Duodenal mucosa (tissue), 2 donors: Measurements from ENCODE around the gene TRPC1.

Experiments
- H3K27ac ChIP-seq: one replicate; pipeline ENCODE4 v1.7.0; 2013; ENCODE audit warnings: low read depth, low read length
- H3K27me3 ChIP-seq, 2 donors: one replicate each; pipeline ENCODE4 v1.7.0; 2013; ENCODE audit warnings: low read length in 2 of 2, control low read depth in 1 of 2; ENCODE audit not compliant: insufficient read depth in 2 of 2, control insufficient read depth in 1 of 2
- H3K36me3 ChIP-seq, 2 donors: one replicate each; pipeline ENCODE4 v1.7.0; 2013; ENCODE audit warnings: low read length in 2 of 2, control low read depth in 1 of 2; ENCODE audit not compliant: insufficient read depth in 2 of 2, control insufficient read depth in 1 of 2
- H3K4me1 ChIP-seq, 2 donors: one replicate each; pipeline ENCODE4 v1.7.0; 2013; ENCODE audit warnings: low read length in 2 of 2, control low read depth in 1 of 2; ENCODE audit not compliant: insufficient read depth in 2 of 2, control insufficient read depth in 1 of 2
- H3K4me3 ChIP-seq, 2 donors: one replicate each; pipeline ENCODE4 v1.7.0; 2013; ENCODE audit warnings: low read length in 2 of 2, low read depth in 1 of 2
- H3K9ac ChIP-seq, 2 donors: one replicate each; pipeline ENCODE4 v1.7.0; 2013; ENCODE audit warnings: low read length in 2 of 2, low read depth in 1 of 2
- H3K9me3 ChIP-seq, 2 donors: one replicate each; pipeline ENCODE4 v1.7.0; 2013; ENCODE audit warnings: low read length in 2 of 2, control low read depth in 1 of 2; ENCODE audit not compliant: control insufficient read depth in 1 of 2

The TRPC1 gene

DNA sequence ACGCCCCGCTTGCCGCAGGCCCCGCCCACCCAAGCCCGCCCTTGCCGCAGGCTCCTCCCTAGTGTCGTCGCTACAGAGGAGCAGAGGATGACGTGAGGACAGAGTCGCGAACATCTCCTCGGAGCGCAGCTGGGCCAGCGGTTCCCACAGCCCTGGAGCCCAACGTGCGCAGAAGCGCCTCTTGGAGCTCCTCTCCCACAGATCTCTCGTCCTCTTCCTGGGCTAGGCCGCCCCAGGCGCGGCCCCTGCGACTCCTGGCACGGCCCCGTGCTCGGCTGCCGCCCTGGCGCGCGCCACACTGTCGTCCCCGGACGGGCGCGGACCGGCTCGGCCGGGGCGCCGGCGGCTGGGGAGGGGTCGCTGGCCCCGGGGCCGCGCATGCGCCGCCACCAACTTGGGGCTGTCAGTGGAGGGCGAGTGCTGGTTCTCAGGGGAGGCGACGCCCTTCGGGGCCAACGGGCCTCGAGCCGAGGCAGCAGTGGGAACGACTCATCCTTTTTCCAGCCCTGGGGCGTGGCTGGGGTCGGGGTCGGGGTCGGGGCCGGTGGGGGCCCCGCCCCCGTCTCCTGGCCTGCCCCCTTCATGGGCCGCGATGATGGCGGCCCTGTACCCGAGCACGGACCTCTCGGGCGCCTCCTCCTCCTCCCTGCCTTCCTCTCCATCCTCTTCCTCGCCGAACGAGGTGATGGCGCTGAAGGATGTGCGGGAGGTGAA, at the start of gene TRPC1:
TRPC1 (plus strand) TSS at position 67 of the 714 bp plus-strand sequence; CDS start at position 593, 526 bp downstream.
- Histone ChIP-seq H3K27me3 (peaks cover 8 to 15% of the 10 kb centered on the region in 2 donors), H3K4me1 (peaks cover 8% of the 10 kb centered on the region in 2 donors), H3K27ac (peak within 1 kb of the TSS; percentile 70), H3K9me3 (no peaks in the 10 kb centered on the region), H3K9ac (peak within 1 kb of the TSS; percentile 54 to 70), H3K4me3 (peak within 1 kb of the TSS; percentile 66 to 81), H3K36me3 (no peaks in the 10 kb centered on the region)

DNA sequence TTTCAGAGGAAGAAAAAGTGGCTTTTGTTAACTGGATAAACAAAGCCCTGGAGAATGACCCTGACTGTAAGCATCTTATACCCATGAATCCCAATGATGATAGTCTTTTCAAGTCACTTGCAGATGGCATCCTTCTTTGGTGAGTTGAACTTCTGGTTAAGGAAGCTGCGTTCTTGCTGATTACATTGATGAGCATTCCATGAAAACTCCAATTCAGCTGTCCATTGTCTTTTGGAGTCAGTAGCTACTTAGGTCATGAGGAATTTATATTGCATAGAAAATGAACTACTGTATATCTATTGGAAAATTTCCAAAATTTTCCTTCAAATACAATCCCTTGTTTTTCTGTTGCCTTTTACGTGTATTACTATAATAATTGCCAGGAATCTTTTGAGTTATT, 47.7 kb upstream of the TRPC1 start:
- Histone ChIP-seq H3K9ac (no peak overlapping the region), H3K36me3 (peaks cover 10 to 16% of the 10 kb centered on the region in 2 donors), H3K4me1 (no peaks in the 10 kb centered on the region), H3K27ac (no peak overlapping the region), H3K4me3 (no peak overlapping the region), H3K9me3 (no peaks in the 10 kb centered on the region), H3K27me3 (no peaks in the 10 kb centered on the region)

DNA sequence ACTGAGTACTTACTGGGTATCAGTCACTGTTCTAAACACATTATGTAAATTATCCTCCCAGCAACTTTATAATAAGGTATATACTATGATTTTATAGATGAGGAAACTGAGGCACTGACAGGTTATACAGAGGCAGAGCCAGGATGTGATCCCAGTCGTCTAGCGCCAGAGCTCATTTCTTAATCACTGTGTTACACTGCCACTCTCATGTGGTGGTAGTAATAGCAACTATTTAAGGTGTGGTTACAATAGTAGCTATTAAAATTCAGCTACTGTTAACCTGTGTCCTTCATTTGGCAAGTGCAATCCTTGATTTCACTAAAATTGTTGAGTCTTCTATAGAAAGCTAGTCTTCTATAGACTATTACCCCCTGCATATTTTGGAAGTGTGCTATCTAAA, 43.1 kb upstream of the TRPC1 start:
- Histone ChIP-seq H3K9ac (no peak overlapping the region), H3K36me3 (peaks cover 3 to 24% of the 10 kb centered on the region in 2 donors), H3K4me1 (no peaks in the 10 kb centered on the region), H3K27me3 (no peaks in the 10 kb centered on the region), H3K9me3 (no peaks in the 10 kb centered on the region), H3K27ac (no peak overlapping the region), H3K4me3 (no peak overlapping the region)

DNA sequence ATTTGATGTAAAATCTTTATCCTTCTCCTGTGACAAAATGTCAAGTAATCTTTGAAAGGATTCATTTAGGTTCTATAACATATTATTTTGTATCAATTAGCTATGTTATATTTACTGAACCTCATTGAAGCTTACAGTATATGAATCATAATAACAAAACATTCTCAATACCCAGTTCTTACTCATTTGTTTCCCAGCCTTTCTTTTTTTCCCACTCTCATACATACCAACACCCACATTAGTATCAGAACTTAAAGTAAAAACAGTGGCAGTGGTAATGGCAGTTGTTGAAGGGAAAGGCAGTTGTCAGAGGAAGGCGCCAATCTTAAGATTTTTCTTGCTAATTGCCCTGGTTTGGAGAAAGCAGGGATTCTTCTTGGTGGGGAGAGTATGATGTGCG, 33.2 kb upstream of the TRPC1 start:
- no peaks in the 10 kb centered on the region for H3K4me1 ChIP-seq
- H3K36me3 ChIP-seq, result peaks cover 0 to 32% of the 10 kb centered on the region in 2 donors
- H3K27ac ChIP-seq, result no peak overlapping the region
- no peaks in the 10 kb centered on the region for H3K9me3 ChIP-seq
- no peak overlapping the region for H3K9ac ChIP-seq
- H3K27me3 ChIP-seq, result no peaks in the 10 kb centered on the region
- no peak overlapping the region for H3K4me3 ChIP-seq

DNA sequence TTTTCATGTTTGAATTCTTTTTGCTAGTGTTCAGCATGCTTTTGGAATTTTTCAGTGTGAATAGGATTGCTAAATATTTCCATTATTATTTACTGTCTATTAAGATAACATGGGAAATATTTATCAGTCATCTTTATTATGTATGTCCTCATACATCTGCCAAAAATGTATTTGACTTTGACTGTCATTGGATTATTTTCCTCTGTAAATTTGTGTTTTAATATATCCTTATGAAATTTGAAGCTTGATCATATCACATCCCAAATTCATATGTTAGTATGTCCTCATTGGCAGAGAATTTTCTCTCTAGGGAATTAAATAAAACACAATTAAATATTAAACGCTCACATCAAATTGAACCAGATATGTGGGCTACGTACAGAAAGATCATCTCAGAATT, 32.3 kb upstream of the TRPC1 start:
- Histone ChIP-seq H3K36me3 (peaks cover 0 to 23% of the 10 kb centered on the region in 2 donors), H3K9me3 (no peaks in the 10 kb centered on the region), H3K27me3 (no peaks in the 10 kb centered on the region), H3K27ac (no peak overlapping the region), H3K4me1 (no peaks in the 10 kb centered on the region), H3K4me3 (no peak overlapping the region), H3K9ac (no peak overlapping the region)

DNA sequence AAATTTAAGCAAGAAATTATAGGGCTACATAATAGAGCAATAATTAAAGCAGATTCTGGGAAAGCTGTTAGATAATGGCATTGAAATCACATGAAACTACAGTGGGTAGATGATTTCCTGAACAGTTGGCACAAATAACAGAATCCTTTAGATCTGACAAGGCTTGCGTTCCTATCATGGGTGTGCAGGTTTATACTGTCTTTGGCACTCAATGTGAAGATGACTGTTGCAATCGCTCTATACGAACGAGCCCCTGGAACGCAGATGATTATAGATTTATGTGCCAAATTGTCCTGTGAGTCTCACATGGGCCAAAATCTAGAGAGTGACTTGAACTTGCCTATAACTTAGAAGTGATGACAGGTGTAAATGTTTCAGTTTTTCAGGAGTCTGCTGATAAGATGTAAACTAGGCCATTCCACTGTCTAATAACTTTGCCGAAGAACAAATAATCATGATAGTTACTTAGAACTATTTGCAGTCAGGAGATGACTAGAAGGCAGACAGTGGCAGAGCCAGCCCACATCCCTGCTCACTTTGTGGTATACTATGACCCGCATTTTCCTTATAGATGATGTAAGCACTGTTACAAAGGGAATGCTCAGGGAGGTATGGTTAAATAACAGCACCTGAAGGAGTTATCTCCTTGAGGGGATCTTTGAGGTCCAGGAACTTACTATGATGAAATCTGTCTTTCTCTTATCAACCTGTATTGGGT, 30.5 kb upstream of the TRPC1 start:
- no peaks in the 10 kb centered on the region for H3K27me3 ChIP-seq
- H3K27ac ChIP-seq, result no peak overlapping the region
- H3K9me3 ChIP-seq, result no peaks in the 10 kb centered on the region
- no peak overlapping the region for H3K9ac ChIP-seq
- no peak overlapping the region for H3K4me3 ChIP-seq
- peaks cover 0 to 20% of the 10 kb centered on the region in 2 donors for H3K36me3 ChIP-seq
- H3K4me1 ChIP-seq, result no peaks in the 10 kb centered on the region

DNA sequence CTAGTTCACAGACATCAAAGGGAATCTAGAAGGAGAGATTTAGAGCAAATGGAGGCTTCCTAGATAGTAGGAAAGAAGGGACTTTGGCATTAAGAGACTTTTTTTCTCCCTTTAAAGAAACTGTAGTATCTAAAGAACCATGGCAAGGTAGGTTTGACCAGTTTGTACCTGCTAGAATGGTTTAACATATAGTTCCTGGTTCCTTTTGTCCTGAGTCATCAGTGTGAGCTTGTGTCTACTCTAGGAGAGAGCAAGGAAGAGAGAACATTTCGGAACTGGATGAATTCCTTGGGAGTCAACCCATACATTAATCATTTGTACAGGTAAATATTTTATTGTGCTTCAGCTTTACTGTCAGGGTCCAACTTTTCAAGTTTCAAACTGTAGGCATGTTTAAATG, 29.6 kb upstream of the TRPC1 start:
- Histone ChIP-seq H3K9ac (no peak overlapping the region), H3K4me3 (no peak overlapping the region), H3K36me3 (peaks cover 3 to 19% of the 10 kb centered on the region in 2 donors), H3K27me3 (no peaks in the 10 kb centered on the region), H3K4me1 (no peaks in the 10 kb centered on the region), H3K27ac (no peak overlapping the region), H3K9me3 (no peaks in the 10 kb centered on the region)

DNA sequence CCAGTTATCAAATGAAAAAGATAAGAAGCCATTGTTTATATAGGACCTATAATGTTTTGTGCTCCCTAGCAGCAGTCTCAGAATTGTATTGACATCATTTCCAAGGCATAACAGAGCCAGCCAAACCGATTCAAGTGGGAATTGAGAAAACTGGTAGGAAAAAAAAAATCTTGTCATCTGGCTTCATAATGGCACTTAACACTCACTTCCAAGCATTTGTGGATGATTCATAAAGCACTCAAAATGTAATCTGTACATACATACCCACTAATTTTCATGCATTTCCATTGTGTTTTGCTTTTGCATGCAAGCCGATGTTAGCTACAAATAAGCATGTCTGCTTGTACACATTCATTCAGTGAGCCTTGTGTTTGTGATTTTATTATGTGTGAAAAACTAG, 18.6 kb upstream of the TRPC1 start:
- no peaks in the 10 kb centered on the region for H3K9me3 ChIP-seq
- peaks cover 0 to 10% of the 10 kb centered on the region in 2 donors for H3K36me3 ChIP-seq
- no peaks in the 10 kb centered on the region for H3K4me1 ChIP-seq
- H3K27me3 ChIP-seq, result no peaks in the 10 kb centered on the region
- no peak overlapping the region for H3K27ac ChIP-seq
- H3K9ac ChIP-seq, result no peak overlapping the region
- H3K4me3 ChIP-seq, result no peak overlapping the region

DNA sequence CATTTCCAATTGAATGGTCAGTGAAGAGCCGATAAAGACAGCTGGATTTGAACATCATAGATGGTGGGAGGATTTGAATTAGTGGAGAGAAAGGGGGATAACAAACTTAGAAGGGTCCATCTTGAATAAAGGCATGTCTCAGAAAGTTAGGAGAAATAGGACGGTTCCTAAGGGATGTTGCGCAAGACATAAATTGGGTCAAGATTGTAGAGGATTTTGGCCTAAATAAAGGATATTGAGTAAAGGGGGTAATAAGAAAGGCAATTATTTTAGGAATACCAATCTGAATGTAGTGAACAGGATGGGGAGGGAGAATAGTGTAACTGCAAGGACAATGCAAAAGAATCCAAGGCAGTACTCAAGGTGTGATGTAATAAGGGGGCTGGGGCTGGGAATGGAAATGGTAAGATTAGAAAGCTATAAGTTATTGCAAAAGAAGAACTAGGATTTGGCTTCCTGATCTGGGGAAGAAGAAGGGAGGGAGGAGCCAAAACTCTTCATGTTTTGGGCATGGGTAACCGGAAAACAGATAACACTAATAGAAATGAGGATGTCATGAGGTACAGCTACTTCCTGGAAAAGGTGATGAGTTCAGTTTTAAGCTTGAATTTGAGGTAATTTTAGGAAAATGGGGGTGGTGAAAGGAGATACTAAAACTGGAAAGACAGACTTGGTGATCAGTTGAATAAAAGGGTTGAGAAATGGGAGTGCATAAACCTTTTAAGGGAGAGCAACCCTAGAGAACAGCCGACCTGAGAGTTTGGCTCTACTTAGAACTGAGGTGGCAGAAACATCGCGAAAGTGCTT, 17.3 kb upstream of the TRPC1 start:
- Histone ChIP-seq H3K36me3 (peaks cover 0 to 14% of the 10 kb centered on the region in 2 donors), H3K27me3 (no peaks in the 10 kb centered on the region), H3K4me3 (no peak overlapping the region), H3K4me1 (no peaks in the 10 kb centered on the region), H3K9me3 (no peaks in the 10 kb centered on the region), H3K9ac (no peak overlapping the region), H3K27ac (no peak overlapping the region)

DNA sequence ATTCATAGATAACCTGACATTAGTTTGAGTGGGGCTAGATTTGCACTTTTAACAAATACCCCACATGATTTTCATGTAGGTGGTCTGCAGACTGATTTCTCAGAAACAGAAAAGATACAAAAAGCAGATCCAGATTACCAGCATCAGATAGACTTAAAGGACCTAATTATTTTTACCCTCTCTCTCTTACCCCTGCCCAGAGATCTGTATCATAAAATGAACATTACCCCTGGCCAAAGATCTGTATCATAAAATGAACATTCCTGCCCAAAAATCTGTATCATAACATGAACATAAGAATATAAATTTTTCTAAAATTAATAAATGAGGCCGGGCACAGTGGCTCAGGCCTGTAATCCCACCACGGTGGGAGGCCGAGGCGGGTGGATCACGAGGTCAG, 14.6 kb upstream of the TRPC1 start:
- H3K36me3 ChIP-seq, result peaks cover 0 to 16% of the 10 kb centered on the region in 2 donors
- H3K27me3 ChIP-seq, result no peaks in the 10 kb centered on the region
- H3K4me1 ChIP-seq, result no peaks in the 10 kb centered on the region
- no peak overlapping the region for H3K9ac ChIP-seq
- no peak overlapping the region for H3K27ac ChIP-seq
- no peaks in the 10 kb centered on the region for H3K9me3 ChIP-seq
- H3K4me3 ChIP-seq, result no peak overlapping the region
